Tibial nerve (tissue), 4 donors: ENCODE data around the gene KHDRBS1. TPM values are rescaled to one million over a fixed set of nuclear protein-coding genes. Genes with fewer than 3 reads are reported as not detected.
A peak's percentile ranks its signal among the peaks of the same experiment; 100 is the strongest.

Source experiments
- DNase-seq, 2 donors: peaks; one replicate each; pipeline ENCODE4 v3.0.0-alpha.2; 2019; ENCODE audit warnings: low spot score in 2 of 2
- H3K27ac ChIP-seq, 4 donors: fragments of 200-600 bp; sonication (generic) in 3 of 4; one replicate each; pipeline ENCODE4 v1.5.1; 2017 to 2019; ENCODE audit warnings: mild to moderate bottlenecking in 1 of 4
- H3K27me3 ChIP-seq, 2 donors: fragments of 200-600 bp; sonication (generic) in 1 of 2; one replicate each; pipeline versions ENCODE4 v1.5.1 to v1.6.0; 2017 to 2019
- H3K36me3 ChIP-seq, 3 donors: fragments of 200-600 bp; sonication (generic); one replicate each; pipeline ENCODE4 v1.5.1; 2018 to 2019
- H3K4me1 ChIP-seq, 4 donors: fragments of 200-600 bp; sonication (generic) in 3 of 4; one replicate each; pipeline ENCODE4 v1.5.1; 2017 to 2019
- H3K4me3 ChIP-seq, 4 donors: fragments of 200-600 bp; sonication (generic) in 3 of 4; one replicate each; pipeline ENCODE4 v1.5.1; 2017 to 2019; ENCODE audit warnings: mild to moderate bottlenecking in 1 of 4, moderate library complexity in 1 of 4
- H3K9me3 ChIP-seq, 4 donors: fragments of 200-600 bp; sonication (generic) in 3 of 4; one replicate each; pipeline ENCODE4 v1.5.1; 2017 to 2019
- CTCF ChIP-seq, 5 experiments: fragments of 200-600 bp in 3 of 5; fragments of 450-650 bp in 2 of 5; sonication (generic) in 3 of 5; IDR thresholded peaks; one replicate each; pipeline ENCODE4 v1.5.1; 2016 to 2019; ENCODE audit warnings: antibody characterized with exemption in 5 of 5, mild to moderate bottlenecking in 3 of 5, moderate library complexity in 2 of 5
- EP300 ChIP-seq, 2 donors: sonication (generic); formaldehyde crosslinking; IDR thresholded peaks; one replicate each; pipeline ENCODE4 v1.6.1; 2017; ENCODE audit warnings: antibody characterized with exemption in 2 of 2, mild to moderate bottlenecking in 1 of 2
- POLR2A ChIP-seq, 2 donors: fragments of 450-650 bp; IDR thresholded peaks; one replicate each; pipeline ENCODE4 v1.6.1; 2017; ENCODE audit warnings: antibody characterized with exemption in 2 of 2, mild to moderate bottlenecking in 2 of 2, moderate library complexity in 2 of 2
- WGBS, 2 donors: methylation state at CpG; one replicate each; pipeline ENCODE4 v1.1.5; 2018; 5-methylcytosine and 5-hydroxymethylcytosine counted together
- total RNA-seq, 4 donors: library from RNA; depleted of rRNA; stranded (reverse); fragments of >200 nt; gene quantifications; one replicate each; pipeline ENCODE4 v1.1.0, GENCODE V29; 2016

KHDRBS1 gene
- total RNA-seq, 4 donors from 2014 or later = 61.5 to 92.6 (median 78.6) TPM

GRCh38 chr1:32068957-32069588 lies 55.4 kb downstream of the KHDRBS1 start:
- Histone ChIP-seq H3K4me1 (peaks cover 0 to 45% (median 19%) of the 10 kb centered on the region in 4 donors), H3K9me3 (no peaks in the 10 kb centered on the region), H3K27me3 (no peaks in the 10 kb centered on the region), H3K27ac (no peak overlapping the region), H3K4me3 (no peak overlapping the region), H3K36me3 (peaks cover 0 to 6% (median 0%) of the 10 kb centered on the region in 3 donors)
- TF ChIP-seq CTCF (IDR thresholded peaks at IDR 0.05) (no peak), POLR2A (IDR thresholded peaks at IDR 0.05) (no peak), EP300 (IDR thresholded peaks at IDR 0.05) (no peak)
- WGBS, 2 donors = 75 to 77% methylated on average over 5 of the region's 5 CpGs
- DNase-seq = no peak

- H3K4me1 ChIP-seq = peaks cover 0 to 40% (median 11%) of the 10 kb centered on the region in 4 donors
- no peaks in the 10 kb centered on the region for H3K9me3 ChIP-seq
- H3K4me3 ChIP-seq = peak overlapping the region; percentile 63 to 87 (median 71)
- peaks cover 0 to 21% (median 5%) of the 10 kb centered on the region in 3 donors for H3K36me3 ChIP-seq
- 13 to 15% methylated on average over 14 of the region's 14 CpGs for WGBS, 2 donors
- no peak for DNase-seq
- TF ChIP-seq CTCF (IDR thresholded peaks at IDR 0.05) = no peak
- TF ChIP-seq EP300 (IDR thresholded peaks at IDR 0.05) = no peak
- TF ChIP-seq POLR2A (IDR thresholded peaks at IDR 0.05) = no peak
- no peaks in the 10 kb centered on the region for H3K27me3 ChIP-seq
- peak overlapping the region; percentile 83 to 93 (median 88) for H3K27ac ChIP-seq
Observed at GRCh38 chr1:32071758-32072621, 58.3 kb downstream of the KHDRBS1 start.

GRCh38 chr1:32072622-32073298 lies 59.1 kb downstream of the KHDRBS1 start, which contains the start of gene TMEM39B:
TMEM39B (plus strand) TSS chr1:32072939; CDS start chr1:32073048, 109 bp downstream.
- peaks cover 0 to 29% (median 13%) of the 10 kb centered on the region in 3 donors for H3K36me3 ChIP-seq
- H3K4me3 ChIP-seq = peak within 1 kb of the TSS; percentile 63 to 87 (median 71)
- peak; percentile 91 for DNase-seq
- peak within 1 kb of the TSS; percentile 83 to 93 (median 88) for H3K27ac ChIP-seq
- no peaks in the 10 kb centered on the region for H3K9me3 ChIP-seq
- TF ChIP-seq CTCF (IDR thresholded peaks at IDR 0.05) (peak in 3 of 5 experiments; percentile 20 to 50 (median 33)), EP300 (IDR thresholded peaks at IDR 0.05) (peak; percentile 68 to 95), POLR2A (IDR thresholded peaks at IDR 0.05) (peak in 1 of 2 donors; percentile 46)
- WGBS, 2 donors = 0 to 1% methylated on average over 46 to 60 of the region's 67 CpGs
- no peaks in the 10 kb centered on the region for H3K27me3 ChIP-seq
- peaks cover 0 to 35% (median 6%) of the 10 kb centered on the region in 4 donors for H3K4me1 ChIP-seq

- TF ChIP-seq CTCF (IDR thresholded peaks at IDR 0.05) = peak in 1 of 5 experiments; percentile 23
- TF ChIP-seq POLR2A (IDR thresholded peaks at IDR 0.05) = no peak
- TF ChIP-seq EP300 (IDR thresholded peaks at IDR 0.05) = no peak
- H3K9me3 ChIP-seq = no peaks in the 10 kb centered on the region
- H3K36me3 ChIP-seq = peaks cover 0 to 37% (median 14%) of the 10 kb centered on the region in 3 donors
- no peaks in the 10 kb centered on the region for H3K27me3 ChIP-seq
- WGBS, 2 donors = 27 to 30% methylated on average over 24 to 28 of the region's 28 CpGs
- H3K4me1 ChIP-seq = peaks cover 0 to 30% (median 6%) of the 10 kb centered on the region in 4 donors
- DNase-seq = no peak
- peak overlapping the region; percentile 83 to 93 (median 88) for H3K27ac ChIP-seq
- H3K4me3 ChIP-seq = peak overlapping the region; percentile 63 to 87 (median 71)
Observed at GRCh38 chr1:32073299-32074229, 59.9 kb downstream of the KHDRBS1 start.
